ENCODE measurements around the gene IRAK1. TPM values are rescaled to one million over a fixed set of nuclear protein-coding genes. Genes with fewer than 3 reads are reported as not detected.

IRAK1 gene
- total RNA-seq, 4 donors from 2014 or later: 73.5 to 117 (median 96.8) TPM

DNA sequence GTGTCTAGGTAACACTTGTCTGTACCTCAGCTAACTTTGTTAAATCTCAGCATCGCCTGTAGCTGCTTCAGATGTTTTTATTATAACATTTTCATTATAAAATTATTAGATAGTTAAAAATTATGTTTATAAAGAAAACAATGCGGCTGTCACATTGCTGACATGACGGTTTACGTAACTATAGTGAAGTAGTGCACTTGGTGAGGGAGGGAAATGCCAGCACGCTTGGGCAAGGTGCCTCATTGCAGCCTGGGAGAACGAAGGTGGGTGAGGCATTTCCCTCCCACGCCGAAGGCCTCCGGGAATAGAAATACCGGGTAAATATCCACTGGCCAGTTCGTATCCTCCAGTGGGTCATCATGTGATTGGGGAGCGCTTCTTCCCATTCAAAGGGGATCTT, 31.2 kb downstream of the IRAK1 start:
- Histone ChIP-seq H3K27me3 (peaks cover 0 to 3% (median 0%) of the 10 kb centered on the region in 4 donors), H3K27ac (no peak overlapping the region), H3K4me3 (no peak overlapping the region), H3K4me1 (peaks cover 0 to 31% (median 16%) of the 10 kb centered on the region in 3 donors), H3K9me3 (no peaks in the 10 kb centered on the region), H3K36me3 (no peaks in the 10 kb centered on the region)
- TF ChIP-seq, protein P1, sequence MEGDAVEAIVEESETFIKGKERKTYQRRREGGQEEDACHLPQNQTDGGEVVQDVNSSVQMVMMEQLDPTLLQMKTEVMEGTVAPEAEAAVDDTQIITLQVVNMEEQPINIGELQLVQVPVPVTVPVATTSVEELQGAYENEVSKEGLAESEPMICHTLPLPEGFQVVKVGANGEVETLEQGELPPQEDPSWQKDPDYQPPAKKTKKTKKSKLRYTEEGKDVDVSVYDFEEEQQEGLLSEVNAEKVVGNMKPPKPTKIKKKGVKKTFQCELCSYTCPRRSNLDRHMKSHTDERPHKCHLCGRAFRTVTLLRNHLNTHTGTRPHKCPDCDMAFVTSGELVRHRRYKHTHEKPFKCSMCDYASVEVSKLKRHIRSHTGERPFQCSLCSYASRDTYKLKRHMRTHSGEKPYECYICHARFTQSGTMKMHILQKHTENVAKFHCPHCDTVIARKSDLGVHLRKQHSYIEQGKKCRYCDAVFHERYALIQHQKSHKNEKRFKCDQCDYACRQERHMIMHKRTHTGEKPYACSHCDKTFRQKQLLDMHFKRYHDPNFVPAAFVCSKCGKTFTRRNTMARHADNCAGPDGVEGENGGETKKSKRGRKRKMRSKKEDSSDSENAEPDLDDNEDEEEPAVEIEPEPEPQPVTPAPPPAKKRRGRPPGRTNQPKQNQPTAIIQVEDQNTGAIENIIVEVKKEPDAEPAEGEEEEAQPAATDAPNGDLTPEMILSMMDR (IDR thresholded peaks at IDR 0.05): no peak
- no peak for TF ChIP-seq POLR2A (IDR thresholded peaks at IDR 0.05)
- intact Hi-C loops (cut with DNase I): no loop called here
- no peak for DNase-seq
- 67 to 82% methylated on average over 5 to 12 of the region's 12 CpGs for WGBS, 2 donors

DNA sequence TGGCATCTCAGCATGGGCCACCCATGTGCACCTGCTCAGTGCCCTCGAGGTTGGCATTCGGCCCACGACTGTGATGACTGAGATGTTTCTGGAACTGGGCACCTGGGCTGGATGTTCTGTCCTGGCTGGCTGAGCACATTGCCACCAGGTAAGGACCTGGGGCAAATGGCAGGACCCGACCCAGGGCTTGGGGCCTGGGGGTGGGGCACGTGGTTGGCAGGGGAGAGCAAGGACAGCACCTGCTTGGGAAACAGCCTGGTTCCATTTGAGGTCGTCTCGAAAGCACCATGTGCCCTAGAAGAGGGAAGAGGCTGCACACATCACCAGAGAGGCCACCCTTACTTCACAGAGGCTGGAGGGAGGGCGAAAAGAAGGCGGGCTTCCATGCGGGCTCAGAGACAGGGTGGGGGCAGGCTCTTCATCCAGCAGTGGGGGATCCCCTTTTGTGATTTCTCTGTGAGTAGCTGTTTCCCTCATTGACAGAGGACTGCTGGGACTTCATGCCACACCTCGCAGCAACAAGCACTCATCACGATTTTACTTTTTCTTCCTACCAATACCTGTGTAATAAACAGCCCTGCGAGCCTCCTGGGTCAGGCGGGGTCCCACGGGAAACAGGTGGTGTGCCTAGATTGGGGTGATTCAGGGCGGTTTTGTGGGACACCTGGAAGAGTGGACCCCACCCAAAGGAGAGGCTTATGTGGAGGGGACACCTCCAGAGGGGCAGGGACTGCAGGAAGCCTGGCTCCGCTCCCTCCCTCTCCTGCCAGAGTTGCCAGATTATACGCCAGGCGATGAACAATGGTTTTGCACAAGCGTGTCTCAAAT, 35.1 kb downstream of the IRAK1 start:
- intact Hi-C loops (cut with DNase I): no loop called here
- no peaks in the 10 kb centered on the region for H3K27me3 ChIP-seq
- WGBS, 2 donors: 73% methylated on average over 4 of the region's 20 CpGs; no CpG with 5 or more reads in 1 of the 2 donors
- H3K4me3 ChIP-seq: peak overlapping the region in 1 of 4 donors; percentile 55
- TF ChIP-seq, protein P1 (IDR thresholded peaks at IDR 0.05): no peak
- TF ChIP-seq POLR2A (IDR thresholded peaks at IDR 0.05): no peak
- no peaks in the 10 kb centered on the region for H3K36me3 ChIP-seq
- H3K27ac ChIP-seq: peak overlapping the region; percentile 81 to 89 (median 84)
- DNase-seq: no peak
- no peaks in the 10 kb centered on the region for H3K9me3 ChIP-seq
- H3K4me1 ChIP-seq: peaks cover 0 to 41% (median 16%) of the 10 kb centered on the region in 3 donors

DNA sequence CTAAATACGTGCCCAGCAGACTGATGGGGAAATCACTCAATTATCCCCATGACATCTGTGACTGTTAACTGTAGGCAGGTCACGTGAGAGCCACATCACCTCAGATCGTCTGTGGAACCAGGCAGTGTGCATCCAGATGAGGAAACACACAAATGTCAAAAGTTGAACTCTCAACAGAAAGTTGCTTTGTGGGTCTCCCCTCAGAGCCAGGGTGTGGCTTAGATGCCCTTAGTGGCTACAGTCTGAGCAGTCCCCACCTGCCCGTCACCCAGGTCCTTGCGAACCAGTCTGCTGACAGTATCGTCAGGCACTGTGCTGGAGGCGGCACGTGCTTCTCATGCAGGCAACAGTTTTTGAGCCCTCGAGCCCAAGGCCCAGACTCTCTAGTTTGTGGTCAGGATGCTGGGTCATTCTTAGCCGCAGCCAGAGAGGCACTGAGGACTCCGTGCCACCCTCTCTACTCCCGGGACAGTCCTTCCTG, 36.3 kb downstream of the IRAK1 start:
- no peaks in the 10 kb centered on the region for H3K27me3 ChIP-seq
- intact Hi-C loops (cut with DNase I): no loop called here
- 70 to 73% methylated on average over 3 to 10 of the region's 12 CpGs for WGBS, 2 donors

DNA sequence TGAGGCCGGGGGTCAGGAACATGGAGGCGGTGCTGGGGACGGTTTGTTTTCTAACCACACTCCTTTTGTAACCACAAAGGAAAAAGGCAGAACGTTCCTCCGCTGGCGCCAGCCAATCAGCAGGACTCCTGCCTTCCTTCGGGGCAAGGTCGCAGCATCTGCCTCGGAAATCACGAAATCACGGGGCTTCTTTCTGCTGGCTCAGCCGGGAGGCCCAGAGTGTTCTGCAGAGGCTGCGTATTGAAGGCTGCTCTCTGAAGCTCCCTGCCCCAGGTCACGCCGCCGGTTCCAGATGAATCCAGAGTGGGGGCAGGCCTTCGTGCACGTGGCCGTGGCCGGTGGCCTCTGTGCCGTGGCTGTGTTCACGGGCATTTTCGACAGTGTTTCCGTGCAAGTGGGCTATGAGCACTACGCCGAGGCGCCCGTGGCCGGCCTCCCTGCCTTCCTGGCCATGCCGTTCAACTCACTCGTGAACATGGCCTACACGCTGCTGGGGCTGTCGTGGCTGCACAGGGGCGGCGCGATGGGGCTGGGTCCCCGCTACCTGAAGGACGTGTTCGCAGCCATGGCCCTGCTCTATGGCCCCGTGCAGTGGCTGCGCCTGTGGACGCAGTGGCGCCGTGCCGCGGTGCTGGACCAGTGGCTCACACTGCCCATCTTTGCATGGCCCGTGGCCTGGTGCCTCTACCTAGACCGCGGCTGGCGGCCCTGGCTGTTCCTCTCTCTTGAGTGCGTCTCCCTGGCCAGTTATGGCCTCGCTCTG, 37.8 kb downstream of the IRAK1 start:
- intact Hi-C loops (cut with DNase I): no loop called here
- peak in 1 of 4 donors; percentile 41 for TF ChIP-seq POLR2A (IDR thresholded peaks at IDR 0.05)
- TF ChIP-seq, protein P1 (IDR thresholded peaks at IDR 0.05): no peak
- H3K36me3 ChIP-seq: no peaks in the 10 kb centered on the region
- DNase-seq: no peak
- no peaks in the 10 kb centered on the region for H3K27me3 ChIP-seq
- H3K9me3 ChIP-seq: no peaks in the 10 kb centered on the region
- peaks cover 0 to 40% (median 16%) of the 10 kb centered on the region in 3 donors for H3K4me1 ChIP-seq
- H3K4me3 ChIP-seq: no peak overlapping the region
- peak overlapping the region in 2 of 4 donors; percentile 68 to 73 for H3K27ac ChIP-seq
- 84 to 91% methylated on average over 4 to 9 of the region's 52 CpGs for WGBS, 2 donors

More for the DNA sequence above, 36.3 kb downstream of the IRAK1 start:
- Histone ChIP-seq H3K36me3 (no peaks in the 10 kb centered on the region), H3K4me3 (no peak overlapping the region), H3K9me3 (no peaks in the 10 kb centered on the region), H3K27ac (peak overlapping the region in 1 of 4 donors; percentile 14), H3K4me1 (peaks cover 0 to 41% (median 16%) of the 10 kb centered on the region in 3 donors)
- TF ChIP-seq, protein P1 (IDR thresholded peaks at IDR 0.05): no peak
- no peak for TF ChIP-seq POLR2A (IDR thresholded peaks at IDR 0.05)
- no peak for DNase-seq

All from esophagus squamous epithelium (tissue), 5 donors.